Activated CD8-positive, alpha-beta T cell treated with anti-CD3 and anti-CD28 coated beads for 36 hours (primary cell): ENCODE data around the gene LRIG3. TPM values are rescaled to one million over a fixed set of nuclear protein-coding genes. Genes with fewer than 3 reads are reported as not detected.

Experiments used
- ATAC-seq: fragments of 200-7000 bp; cut with Tn5 transposase; one replicate; pipeline ENCODE4 v1.10.0; 2021; ENCODE audit warnings: mild to moderate bottlenecking, moderate library complexity
- CTCF ChIA-PET: fragments of 350-600 bp; sonication (Branson Sonifier 250); formaldehyde crosslinking; loops from one replicate; lab custom pipeline; 2021; ENCODE audit warnings: antibody characterized with exemption; lab: Charles Lee
- POLR2A ChIA-PET: fragments of 350-600 bp; sonication (Branson Sonifier 250); formaldehyde crosslinking; loops from one replicate; lab custom pipeline; 2021; ENCODE audit warnings: antibody characterized with exemption; lab: Charles Lee
- DNase-seq: peaks from one replicate; pipeline ENCODE4 v3.0.0-alpha.2; 2020
- H3K27ac Mint-ChIP-seq: one replicate; pipeline ENCODE4 v1.8.0; 2021; ENCODE audit warnings: mild to moderate bottlenecking, mixed read lengths
- H3K27me3 Mint-ChIP-seq: one replicate; pipeline ENCODE4 v1.8.0; 2021; ENCODE audit warnings: mixed read lengths
- H3K36me3 Mint-ChIP-seq: one replicate; pipeline ENCODE4 v1.8.0; 2021; ENCODE audit warnings: low read depth, mixed read lengths
- H3K4me1 Mint-ChIP-seq: one replicate; pipeline ENCODE4 v1.8.0; 2021; ENCODE audit warnings: low read depth, mixed read lengths
- H3K4me3 Mint-ChIP-seq: one replicate; pipeline ENCODE4 v1.8.0; 2021; ENCODE audit warnings: mild to moderate bottlenecking, moderate library complexity, mixed read lengths
- H3K9me3 Mint-ChIP-seq: one replicate; pipeline ENCODE4 v1.8.0; 2021; ENCODE audit warnings: mixed read lengths
- CTCF ChIP-seq: fragments of 200-600 bp; IDR thresholded peaks from one replicate; pipeline ENCODE4 v1.8.0; 2022; ENCODE audit warnings: antibody characterized with exemption, mild to moderate bottlenecking
- intact Hi-C: fragments of 100-400 bp; cut with micrococcal nuclease; formaldehyde crosslinking; loops from one replicate; pipeline ENCODE4 v1.10.0; 2022
- total RNA-seq, 2 experiments: library from RNA; stranded (reverse); gene quantifications; one replicate each; pipeline ENCODE4 v1.2.3, GENCODE V29; 2021

LRIG3 gene
- total RNA-seq, 2 experiments from 2014 or later, result not detected

GRCh38 chr12:58932806-58933681 is 12.7 kb upstream of the LRIG3 start:
- intact Hi-C loops, result no loop called here
- POLR2A ChIA-PET, result no interaction called here
- Mint-ChIP-seq H3K4me1 (no peaks in the 10 kb centered on the region), H3K27me3 (no peaks in the 10 kb centered on the region), H3K27ac (no peak overlapping the region), H3K36me3 (no peaks in the 10 kb centered on the region), H3K4me3 (no peak overlapping the region), H3K9me3 (peaks cover 2% of the 10 kb centered on the region)
- ATAC-seq, result no peak
- TF ChIP-seq CTCF, result no peak
- CTCF ChIA-PET, result no interaction called here
- no peak for DNase-seq

- POLR2A ChIA-PET, result no interaction called here
- no peaks in the 10 kb centered on the region for H3K36me3 Mint-ChIP-seq
- H3K27ac Mint-ChIP-seq, result no peak overlapping the region
- TF ChIP-seq CTCF, result no peak
- H3K27me3 Mint-ChIP-seq, result no peaks in the 10 kb centered on the region
- H3K4me1 Mint-ChIP-seq, result no peaks in the 10 kb centered on the region
- intact Hi-C loops, result no loop called here
- H3K9me3 Mint-ChIP-seq, result peaks cover 2% of the 10 kb centered on the region
- ATAC-seq, result no peak
- H3K4me3 Mint-ChIP-seq, result no peak overlapping the region
- no peak for DNase-seq
- CTCF ChIA-PET, result no interaction called here
Observed at GRCh38 chr12:58931518-58931917, 11.2 kb upstream of the LRIG3 start.

DNA sequence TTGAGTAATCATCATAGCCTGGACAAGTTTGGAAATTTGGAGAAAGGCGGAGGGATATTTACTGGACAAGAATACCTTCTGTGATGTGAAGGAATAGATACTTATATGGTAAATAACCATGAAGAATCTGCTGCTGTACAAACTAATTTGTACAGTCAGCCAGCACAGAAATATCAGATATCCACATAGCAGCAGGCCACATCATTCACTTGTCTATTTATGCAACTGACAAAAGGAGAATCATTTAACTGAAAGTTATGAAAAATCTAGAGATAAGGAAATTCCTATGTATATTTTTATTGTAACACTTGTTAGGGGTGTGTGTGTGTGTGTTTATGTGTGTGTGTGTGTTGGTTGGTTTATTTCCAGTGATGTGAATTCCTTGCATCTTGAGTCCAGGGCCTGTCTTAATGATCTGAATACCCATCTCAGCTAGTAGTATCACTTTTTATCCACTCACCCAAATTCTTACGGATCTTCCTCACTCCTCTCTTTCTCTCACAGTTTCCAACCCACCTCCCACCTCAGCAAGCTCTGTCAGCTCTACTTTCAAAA is 10.5 kb upstream of the LRIG3 start:
- no peak for ATAC-seq
- intact Hi-C loops, result no loop called here
- H3K36me3 Mint-ChIP-seq, result no peaks in the 10 kb centered on the region
- ChIA-PET POLR2A (no interaction called here), CTCF (no interaction called here)
- no peaks in the 10 kb centered on the region for H3K4me1 Mint-ChIP-seq
- H3K4me3 Mint-ChIP-seq, result no peak overlapping the region
- peaks cover 2% of the 10 kb centered on the region for H3K9me3 Mint-ChIP-seq
- no peak for DNase-seq
- H3K27me3 Mint-ChIP-seq, result peaks cover 3% of the 10 kb centered on the region
- H3K27ac Mint-ChIP-seq, result no peak overlapping the region
- TF ChIP-seq CTCF, result no peak

DNA sequence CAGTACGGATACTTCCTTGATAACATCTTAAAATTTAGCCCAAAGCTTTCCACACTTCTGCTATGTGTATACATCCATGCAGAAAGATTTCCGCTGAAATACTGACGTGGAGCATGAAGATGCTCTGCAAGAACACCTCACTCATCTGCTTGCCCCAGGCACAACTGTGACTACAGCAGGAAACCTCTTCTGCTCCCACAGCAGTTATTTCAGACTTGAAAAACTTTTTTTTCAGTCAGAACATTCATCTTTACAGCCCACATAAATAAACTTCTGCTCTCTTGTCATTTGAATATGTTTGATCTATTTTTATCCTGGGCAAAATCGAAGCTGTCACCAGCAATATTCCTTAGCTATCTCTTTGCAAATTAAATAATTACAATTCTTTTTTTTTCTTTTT is 6.8 kb upstream of the LRIG3 start:
- Mint-ChIP-seq H3K4me3 (no peak overlapping the region), H3K9me3 (peaks cover 2% of the 10 kb centered on the region), H3K27ac (no peak overlapping the region), H3K27me3 (peaks cover 8% of the 10 kb centered on the region), H3K36me3 (no peaks in the 10 kb centered on the region), H3K4me1 (no peaks in the 10 kb centered on the region)
- intact Hi-C loops, result no loop called here
- DNase-seq (no peak), ATAC-seq (no peak)
- POLR2A ChIA-PET, result no interaction called here
- TF ChIP-seq CTCF, result no peak
- CTCF ChIA-PET, result no interaction called here

GRCh38 chr12:58926586-58926985 is 6.3 kb upstream of the LRIG3 start:
- H3K4me1 Mint-ChIP-seq, result no peaks in the 10 kb centered on the region
- H3K36me3 Mint-ChIP-seq, result no peaks in the 10 kb centered on the region
- peaks cover 2% of the 10 kb centered on the region for H3K9me3 Mint-ChIP-seq
- no peak for DNase-seq
- ChIA-PET CTCF (no interaction called here), POLR2A (no interaction called here)
- no peak overlapping the region for H3K27ac Mint-ChIP-seq
- no peak overlapping the region for H3K4me3 Mint-ChIP-seq
- TF ChIP-seq CTCF, result no peak
- intact Hi-C loops, result no loop called here
- H3K27me3 Mint-ChIP-seq, result peaks cover 8% of the 10 kb centered on the region
- ATAC-seq, result no peak
